H9 (cell line): ENCODE data around the gene SYNC. TPM values are rescaled to one million over a fixed set of nuclear protein-coding genes. Genes with fewer than 3 reads are reported as not detected.

Source experiments
- DNase-seq: peaks from one replicate; pipeline ENCODE4 v3.0.0-alpha.2; 2017
- H2AFZ ChIP-seq: one replicate; pipeline ENCODE4 v1.6.1; 2013; ENCODE audit warnings: mild to moderate bottlenecking, low read length, control low read depth, moderate library complexity
- H2AK5ac ChIP-seq: 2 replicates; pipeline ENCODE4 v1.6.1; 2013; ENCODE audit warnings: low read length, control low read depth, mixed read lengths; ENCODE audit not compliant: insufficient read length
- H2BK120ac ChIP-seq: one replicate; pipeline ENCODE4 v1.6.1; 2013; ENCODE audit warnings: low read depth, mild to moderate bottlenecking, low read length, control low read depth, inconsistent platforms; ENCODE audit not compliant: poor library complexity, severe bottlenecking
- H2BK12ac ChIP-seq: 2 replicates; pipeline ENCODE4 v1.6.1; 2013; ENCODE audit warnings: low read length, control low read depth, mixed read lengths, low read depth; ENCODE audit not compliant: insufficient read length
- H2BK15ac ChIP-seq: 2 replicates; pipeline ENCODE4 v1.6.1; 2013; ENCODE audit warnings: low read depth, low read length, control low read depth
- H2BK20ac ChIP-seq: one replicate; pipeline ENCODE4 v1.6.1; 2013; ENCODE audit warnings: low read depth, mild to moderate bottlenecking, low read length, control low read depth, inconsistent platforms; ENCODE audit not compliant: poor library complexity, severe bottlenecking
- H2BK5ac ChIP-seq: 2 replicates; pipeline ENCODE4 v1.6.1; 2013; ENCODE audit warnings: low read length, control low read depth, mixed read lengths; ENCODE audit not compliant: insufficient read length
- H3K14ac ChIP-seq: 2 replicates; pipeline ENCODE4 v1.6.1; 2013; ENCODE audit warnings: low read length, control low read depth; ENCODE audit not compliant: insufficient read depth
- H3K18ac ChIP-seq: 2 replicates; pipeline ENCODE4 v1.6.1; 2013; ENCODE audit warnings: low read depth, mild to moderate bottlenecking, mixed read lengths, low read length, control low read depth; ENCODE audit not compliant: insufficient read length
- H3K23ac ChIP-seq: 2 replicates; pipeline ENCODE4 v1.6.1; 2013; ENCODE audit warnings: low read length, control low read depth, mixed read lengths, low read depth; ENCODE audit not compliant: insufficient read length
- H3K23me2 ChIP-seq: 2 replicates; pipeline ENCODE4 v1.6.1; 2013; ENCODE audit warnings: low read depth, mild to moderate bottlenecking, mixed read lengths, low read length, control low read depth; ENCODE audit not compliant: insufficient read length, poor library complexity, severe bottlenecking
- H3K27ac ChIP-seq: 2 replicates; pipeline ENCODE4 v1.5.1; 2013; ENCODE audit warnings: low read length, control low read depth, mixed read lengths, low read depth; ENCODE audit not compliant: insufficient read length
- H3K27me3 ChIP-seq: 2 replicates; pipeline ENCODE4 v1.6.1; 2013; ENCODE audit warnings: low read length, control low read depth, inconsistent platforms; ENCODE audit not compliant: insufficient read depth
- H3K4ac ChIP-seq: 2 replicates; pipeline ENCODE4 v1.6.1; 2013; ENCODE audit warnings: low read depth, mild to moderate bottlenecking, control low read depth, inconsistent platforms, low read length, moderate library complexity
- H3K4me1 ChIP-seq: 2 replicates; pipeline ENCODE4 v1.6.1; 2013; ENCODE audit warnings: low read length, control low read depth, inconsistent platforms; ENCODE audit not compliant: insufficient read depth
- H3K4me2 ChIP-seq: 2 replicates; pipeline ENCODE4 v1.6.1; 2013; ENCODE audit warnings: low read length, control low read depth, mixed read lengths; ENCODE audit not compliant: insufficient read length, insufficient read depth
- H3K56ac ChIP-seq: 2 replicates; pipeline ENCODE4 v1.6.1; 2013; ENCODE audit warnings: low read depth, mild to moderate bottlenecking, mixed read lengths, low read length, control low read depth; ENCODE audit not compliant: insufficient read length
- H3K79me1 ChIP-seq: 2 replicates; pipeline ENCODE4 v1.6.1; 2013; ENCODE audit warnings: low read depth, mild to moderate bottlenecking, moderate library complexity, low read length, control low read depth, inconsistent platforms; ENCODE audit not compliant: insufficient read depth, poor library complexity, severe bottlenecking
- H3K79me2 ChIP-seq: 2 replicates; pipeline ENCODE4 v1.6.1; 2013; ENCODE audit warnings: low read length, control low read depth, inconsistent platforms; ENCODE audit not compliant: insufficient read depth
- H3K9ac ChIP-seq: 2 replicates; pipeline ENCODE4 v1.6.1; 2013; ENCODE audit warnings: low read length, control low read depth, mixed read lengths; ENCODE audit not compliant: insufficient read length; ENCODE audit errors: extremely low read depth
- H3K9me3 ChIP-seq: one replicate; pipeline ENCODE4 v1.6.1; 2013; ENCODE audit warnings: low read depth, low read length, inconsistent platforms; ENCODE audit not compliant: control insufficient read depth
- H3T11ph ChIP-seq: one replicate; pipeline ENCODE4 v1.6.1; 2013; ENCODE audit warnings: mild to moderate bottlenecking, low read length, control low read depth, inconsistent platforms
- H4K20me1 ChIP-seq: one replicate; pipeline ENCODE4 v1.6.1; 2013; ENCODE audit not compliant: control insufficient read depth, insufficient read length, insufficient read depth
- H4K5ac ChIP-seq: 2 replicates; pipeline ENCODE4 v1.6.1; 2013; ENCODE audit warnings: low read depth, mild to moderate bottlenecking, mixed read lengths, low read length, control low read depth; ENCODE audit not compliant: insufficient read length
- H4K8ac ChIP-seq: replicated peaks from 2 replicates; pipeline ENCODE4 v1.6.1; 2013; ENCODE audit warnings: low read length, control low read depth, mixed read lengths, low read depth; ENCODE audit not compliant: insufficient read length
- H4K91ac ChIP-seq: 2 replicates; pipeline ENCODE4 v1.6.1; 2013; ENCODE audit warnings: low read depth, mild to moderate bottlenecking, moderate library complexity, mixed read lengths, low read length, control low read depth; ENCODE audit not compliant: insufficient read length
- H3K27ac Mint-ChIP-seq, 3 experiments: 2 replicates in 2 of 3; 3 replicates in 1 of 3; pipeline ENCODE4 v1.8.0; 2020 to 2021; ENCODE audit warnings: mixed read lengths in 3 of 3, mild to moderate bottlenecking in 1 of 3, moderate library complexity in 1 of 3
- H3K27me3 Mint-ChIP-seq: 2 replicates; pipeline ENCODE4 v1.8.0; 2021; ENCODE audit warnings: low read depth, mild to moderate bottlenecking, moderate library complexity, mixed read lengths
- H3K36me3 Mint-ChIP-seq, 3 experiments: 2 replicates in 2 of 3; 3 replicates in 1 of 3; pipeline ENCODE4 v1.8.0; 2020 to 2021; ENCODE audit warnings: low read depth in 3 of 3, mixed read lengths in 3 of 3; ENCODE audit not compliant: insufficient read depth in 1 of 3
- H3K4me1 Mint-ChIP-seq, 2 experiments: 2 replicates each; pipeline ENCODE4 v1.8.0; 2020; ENCODE audit warnings: mixed read lengths in 2 of 2
- H3K4me3 Mint-ChIP-seq, 2 experiments: 2 replicates in 1 of 2; 3 replicates in 1 of 2; pipeline ENCODE4 v1.8.0; 2020 to 2021; ENCODE audit warnings: mild to moderate bottlenecking in 2 of 2, mixed read lengths in 2 of 2, moderate library complexity in 1 of 2
- H3K9me3 Mint-ChIP-seq, 2 experiments: 2 replicates in 1 of 2; 3 replicates in 1 of 2; pipeline ENCODE4 v1.8.0; 2020; ENCODE audit warnings: mild to moderate bottlenecking in 2 of 2, mixed read lengths in 2 of 2, moderate library complexity in 1 of 2
- CTCF ChIP-seq: fragments of 200-600 bp; sonication (generic); conservative IDR thresholded peaks from 3 replicates; pipeline ENCODE4 v1.8.0; 2021; ENCODE audit warnings: antibody characterized with exemption, mild to moderate bottlenecking
- WGBS: extraction: QIAGEN DNeasy Blood & Tissue Kit; methylation state at CpG from one replicate; pipeline ENCODE4 v1.1.7; 2013; ENCODE audit warnings: missing lambda C conversion rate, low lambda C conversion rate, mixed read lengths; ENCODE audit not compliant: insufficient read length; ENCODE audit errors: extremely low coverage; 5-methylcytosine and 5-hydroxymethylcytosine counted together
- total RNA-seq: library from RNA; stranded (reverse); gene quantifications from 2 replicates; pipeline ENCODE4 v1.2.1, GENCODE V29; 2021

SYNC gene
- total RNA-seq, 1 experiment from 2014 or later = 0.15 TPM

- no peak within 1 kb of the TSS for H2AK5ac ChIP-seq
- no CpG with 5 or more reads among the region's 67 CpGs for WGBS
- TF ChIP-seq CTCF = no peak
- H3K18ac ChIP-seq = peak within 1 kb of the TSS; percentile 99
- H2BK120ac ChIP-seq = peak within 1 kb of the TSS; percentile 94
- Mint-ChIP-seq H3K9me3 (peaks cover 0 to 5% of the 10 kb centered on the region in 2 experiments; a peak in 4 of 5 replicates), H3K27me3 (no peaks in the 10 kb centered on the region), H3K4me1 (peaks cover 20 to 37% of the 10 kb centered on the region in 2 experiments), H3K4me3 (peak within 1 kb of the TSS; percentile 95 to 96), H3K27ac (peak within 1 kb of the TSS; percentile 99 to 100 (median 100)), H3K36me3 (peaks cover 49 to 58% (median 55%) of the 10 kb centered on the region in 3 experiments)
- peak within 1 kb of the TSS; percentile 99 for H4K91ac ChIP-seq
- H3K79me2 ChIP-seq = peaks cover 32% of the 10 kb centered on the region; the same call in 1 of the 2 replicates
- H3K4ac ChIP-seq = peak within 1 kb of the TSS; percentile 99
- H3K23me2 ChIP-seq = peaks cover 7% of the 10 kb centered on the region
- no peak within 1 kb of the TSS for H3K23ac ChIP-seq
- H3K9ac ChIP-seq = peak within 1 kb of the TSS; percentile 99
- peak within 1 kb of the TSS; percentile 76 for H3K56ac ChIP-seq
- no peaks in the 10 kb centered on the region for H3K79me1 ChIP-seq
- H2BK12ac ChIP-seq = peak within 1 kb of the TSS; percentile 80
- H3K27ac ChIP-seq = peak within 1 kb of the TSS; percentile 97
- no peak within 1 kb of the TSS for H2AFZ ChIP-seq
- H3K27me3 ChIP-seq = no peaks in the 10 kb centered on the region
- H2BK15ac ChIP-seq = 0 out of 2 replicates have a peak within 1 kb of the TSS, but pooled peaks have one; percentile 14
- no peaks in the 10 kb centered on the region for H3K9me3 ChIP-seq
- H3K4me1 ChIP-seq = no peaks in the 10 kb centered on the region
- H3K4me2 ChIP-seq = peak within 1 kb of the TSS; percentile 66
- H4K5ac ChIP-seq = peak within 1 kb of the TSS; percentile 93
- peak within 1 kb of the TSS; percentile 83 for H2BK5ac ChIP-seq
- H2BK20ac ChIP-seq = peak within 1 kb of the TSS; percentile 50
- H3T11ph ChIP-seq = peak within 1 kb of the TSS; percentile 88
- DNase-seq = peak; percentile 98
- peak within 1 kb of the TSS; percentile 46 for H4K8ac ChIP-seq
- H3K14ac ChIP-seq = peak within 1 kb of the TSS; percentile 100
- H4K20me1 ChIP-seq = no peaks in the 10 kb centered on the region
These were observed 51.7 kb downstream of the SYNC start, which contains the start of gene RBBP4 for GRCh38 chr1:32650752-32651460. RBBP4 (plus strand) TSS chr1:32651208; CDS start chr1:32651307, 99 bp downstream.
